ENCODE data around the gene USP31.

GRCh38 chr16:23025692-23026307 is 123.5 kb downstream of the USP31 start:
- no peak for TF ChIP-seq CTCF (IDR thresholded peaks at IDR 0.05)
- no peak for TF ChIP-seq POLR2A (IDR thresholded peaks at IDR 0.05)
